Mucosa of rectum (tissue), 2 donors: Measurements from ENCODE around the gene KCMF1.
A peak's percentile ranks its signal among the peaks of the same experiment; 100 is the strongest.

Source experiments
- H3K27ac ChIP-seq, 2 donors: one replicate each; pipeline ENCODE4 v1.7.0; 2013; ENCODE audit warnings: inconsistent platforms in 2 of 2, low read depth in 2 of 2, low read length in 2 of 2
- H3K27me3 ChIP-seq, 2 donors: one replicate each; pipeline ENCODE4 v1.7.0; 2013; ENCODE audit warnings: low read length in 2 of 2; ENCODE audit not compliant: control insufficient read depth in 2 of 2, insufficient read depth in 2 of 2
- H3K36me3 ChIP-seq, 2 donors: one replicate each; pipeline ENCODE4 v1.7.0; 2013; ENCODE audit warnings: low read length in 2 of 2; ENCODE audit not compliant: control insufficient read depth in 2 of 2, insufficient read depth in 2 of 2
- H3K4me1 ChIP-seq, 2 donors: one replicate each; pipeline ENCODE4 v1.7.0; 2013; ENCODE audit warnings: low read length in 2 of 2, mild to moderate bottlenecking in 1 of 2; ENCODE audit not compliant: control insufficient read depth in 2 of 2, insufficient read depth in 2 of 2
- H3K4me3 ChIP-seq, 2 donors: one replicate each; pipeline ENCODE4 v1.7.0; 2013; ENCODE audit warnings: low read length in 2 of 2
- H3K9ac ChIP-seq, 2 donors: one replicate each; pipeline ENCODE4 v1.7.0; 2013; ENCODE audit warnings: low read length in 2 of 2, low read depth in 1 of 2, mild to moderate bottlenecking in 1 of 2
- H3K9me3 ChIP-seq, 2 donors: one replicate each; pipeline ENCODE4 v1.7.0; 2013; ENCODE audit warnings: low read length in 2 of 2; ENCODE audit not compliant: control insufficient read depth in 2 of 2
- donor health status: healthy.
- donor health status: Normal muscosa, but diverticular disease.

KCMF1 gene

GRCh38 chr2:85018049-85018447 is 47.1 kb downstream of the KCMF1 start:
- Histone ChIP-seq H3K9me3 (no peaks in the 10 kb centered on the region), H3K36me3 (no peaks in the 10 kb centered on the region), H3K9ac (no peak overlapping the region), H3K27me3 (no peaks in the 10 kb centered on the region), H3K27ac (peak overlapping the region in 1 of 2 donors; percentile 27), H3K4me1 (peaks cover 20 to 27% of the 10 kb centered on the region in 2 donors), H3K4me3 (no peak overlapping the region)

DNA sequence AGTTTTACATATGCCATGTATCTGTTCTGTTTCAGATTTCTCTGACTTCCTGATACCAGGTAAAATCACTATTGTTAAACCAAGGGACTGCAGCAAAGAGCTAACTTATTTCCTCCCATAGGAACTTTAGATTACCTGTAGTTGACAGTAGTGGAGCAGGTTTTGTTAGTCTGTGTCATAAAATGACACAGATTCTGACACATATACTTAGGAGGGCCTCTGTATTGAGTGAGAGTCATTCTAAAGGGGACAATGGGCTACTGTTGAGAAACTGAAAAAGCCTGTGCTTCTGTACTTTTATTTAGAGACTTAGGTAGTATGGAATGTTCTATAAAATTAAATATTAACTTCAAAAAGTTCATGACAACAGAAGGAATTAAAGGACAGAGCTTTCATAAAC is 48.2 kb downstream of the KCMF1 start:
- Histone ChIP-seq H3K27me3 (no peaks in the 10 kb centered on the region), H3K4me1 (peaks cover 20 to 27% of the 10 kb centered on the region in 2 donors), H3K4me3 (no peak overlapping the region), H3K9ac (peak overlapping the region in 1 of 2 donors; percentile 53), H3K36me3 (no peaks in the 10 kb centered on the region), H3K9me3 (no peaks in the 10 kb centered on the region), H3K27ac (peak overlapping the region; percentile 52 to 64)

- Histone ChIP-seq H3K36me3 (no peaks in the 10 kb centered on the region), H3K27me3 (no peaks in the 10 kb centered on the region), H3K4me1 (peaks cover 13 to 16% of the 10 kb centered on the region in 2 donors), H3K9ac (no peak overlapping the region), H3K27ac (no peak overlapping the region), H3K4me3 (no peak overlapping the region), H3K9me3 (no peaks in the 10 kb centered on the region)
These were observed 51.3 kb downstream of the KCMF1 start for GRCh38 chr2:85022232-85022631.

DNA sequence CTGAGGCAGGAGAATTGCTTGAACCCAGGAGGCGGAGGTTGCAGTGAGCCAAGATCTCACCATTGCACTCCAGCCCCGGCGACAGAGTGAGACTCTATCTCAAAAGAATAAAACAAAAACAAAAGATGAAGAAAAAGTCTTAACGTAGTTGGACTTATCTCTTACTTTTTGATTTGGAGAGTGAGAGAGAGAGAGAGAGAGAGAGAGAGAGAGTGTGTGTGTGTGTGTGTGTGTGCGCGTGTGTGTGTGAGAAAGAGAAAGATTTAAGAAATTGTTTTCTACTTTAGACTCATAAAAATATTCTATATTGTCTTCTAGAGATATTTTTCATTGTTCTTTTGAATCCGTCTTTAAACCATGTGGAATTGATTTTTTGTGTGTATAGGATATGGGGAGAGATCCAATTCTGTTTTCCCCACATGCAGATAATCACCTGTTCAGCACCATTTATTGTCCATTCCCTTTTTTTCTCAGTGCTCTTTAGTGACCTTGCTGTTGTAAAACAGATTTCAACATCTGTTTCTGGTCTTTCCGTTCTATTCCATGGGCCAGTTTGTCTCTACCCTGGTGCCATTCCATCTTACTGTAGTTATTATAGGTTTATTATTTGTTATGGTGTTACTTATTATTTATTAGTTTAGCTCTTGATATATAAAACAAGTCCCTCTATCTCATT is 53.5 kb downstream of the KCMF1 start:
- H3K4me1 ChIP-seq, result peaks cover 0 to 6% of the 10 kb centered on the region in 2 donors
- H3K9ac ChIP-seq, result no peak overlapping the region
- H3K9me3 ChIP-seq, result no peaks in the 10 kb centered on the region
- no peaks in the 10 kb centered on the region for H3K27me3 ChIP-seq
- H3K27ac ChIP-seq, result no peak overlapping the region
- no peak overlapping the region for H3K4me3 ChIP-seq
- peaks cover 6 to 7% of the 10 kb centered on the region in 2 donors for H3K36me3 ChIP-seq

DNA sequence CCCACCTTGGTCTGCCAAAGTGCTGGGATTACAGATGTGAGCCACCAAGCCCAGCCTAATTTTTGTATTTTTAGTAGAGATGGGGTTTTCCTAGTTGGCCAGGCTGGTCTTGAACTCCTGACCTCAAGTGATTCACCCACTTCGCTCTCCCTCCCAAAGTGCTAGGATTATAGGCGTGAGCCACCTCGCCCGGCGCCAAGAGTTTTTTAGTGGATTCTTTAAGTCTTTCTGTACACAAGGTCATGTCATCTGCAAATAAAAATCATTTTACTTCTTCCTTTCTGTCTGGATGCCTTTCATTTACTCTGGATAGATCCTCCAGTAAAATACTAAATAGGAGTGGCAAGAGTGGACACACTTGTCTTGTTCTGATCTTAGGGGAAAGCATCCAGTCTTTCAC is 61.7 kb downstream of the KCMF1 start:
- Histone ChIP-seq H3K27ac (no peak overlapping the region), H3K9ac (no peak overlapping the region), H3K27me3 (no peaks in the 10 kb centered on the region), H3K9me3 (no peaks in the 10 kb centered on the region), H3K36me3 (peaks cover 26 to 41% of the 10 kb centered on the region in 2 donors), H3K4me1 (no peaks in the 10 kb centered on the region), H3K4me3 (no peak overlapping the region)

- H3K27me3 ChIP-seq, result no peaks in the 10 kb centered on the region
- H3K36me3 ChIP-seq, result peaks cover 30 to 42% of the 10 kb centered on the region in 2 donors
- no peaks in the 10 kb centered on the region for H3K4me1 ChIP-seq
- H3K9ac ChIP-seq, result no peak overlapping the region
- no peaks in the 10 kb centered on the region for H3K9me3 ChIP-seq
- no peak overlapping the region for H3K27ac ChIP-seq
- no peak overlapping the region for H3K4me3 ChIP-seq
These were observed 62.4 kb downstream of the KCMF1 start for GRCh38 chr2:85033388-85033787.

DNA sequence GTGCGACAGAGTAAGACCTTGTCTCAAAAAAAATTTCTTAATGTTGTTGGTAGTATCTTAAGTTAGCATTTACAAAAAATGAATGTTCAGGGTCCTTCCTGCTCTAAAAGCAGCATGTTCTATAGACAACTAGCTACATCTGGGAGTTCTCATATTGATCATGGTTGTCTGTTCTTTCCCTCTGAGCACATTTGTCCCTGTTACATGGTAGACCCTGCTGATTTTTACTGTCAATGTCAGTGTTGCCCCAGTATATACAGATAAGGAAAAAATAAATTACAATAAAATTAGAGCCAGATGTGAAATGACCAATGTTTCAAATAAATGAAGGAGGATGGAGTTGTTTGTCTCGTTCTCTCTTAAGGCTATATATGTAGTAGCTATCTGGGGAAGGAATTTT is 63.2 kb downstream of the KCMF1 start:
- Histone ChIP-seq H3K4me1 (no peaks in the 10 kb centered on the region), H3K9ac (no peak overlapping the region), H3K27me3 (no peaks in the 10 kb centered on the region), H3K36me3 (peaks cover 26 to 37% of the 10 kb centered on the region in 2 donors), H3K27ac (no peak overlapping the region), H3K4me3 (no peak overlapping the region), H3K9me3 (no peaks in the 10 kb centered on the region)

- H3K27me3 ChIP-seq, result no peaks in the 10 kb centered on the region
- peaks cover 24 to 41% of the 10 kb centered on the region in 2 donors for H3K36me3 ChIP-seq
- no peaks in the 10 kb centered on the region for H3K4me1 ChIP-seq
- no peak overlapping the region for H3K27ac ChIP-seq
- H3K4me3 ChIP-seq, result no peak overlapping the region
- H3K9ac ChIP-seq, result no peak overlapping the region
- no peaks in the 10 kb centered on the region for H3K9me3 ChIP-seq
These were observed 66.7 kb downstream of the KCMF1 start for GRCh38 chr2:85037622-85038021.

DNA sequence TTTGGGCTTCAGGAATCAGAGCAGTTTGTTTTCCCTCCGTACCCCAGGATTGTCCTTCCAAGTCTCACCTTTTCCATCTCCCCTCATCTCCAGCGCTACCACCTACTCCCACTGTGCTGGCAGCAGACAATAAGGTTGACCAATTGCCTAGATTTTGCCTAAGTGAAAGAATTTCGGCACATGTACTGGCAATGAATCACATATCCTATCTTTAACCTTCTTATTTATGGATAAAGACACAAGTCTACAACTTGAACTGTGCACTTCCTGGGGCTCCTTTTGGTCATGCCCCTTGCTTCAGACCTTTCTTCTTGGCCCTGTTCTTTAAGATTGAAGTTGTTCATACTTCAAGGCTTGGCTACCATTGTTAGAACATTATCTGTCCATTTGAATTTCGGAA is 71.4 kb downstream of the KCMF1 start:
- Histone ChIP-seq H3K27ac (no peak overlapping the region), H3K9me3 (no peaks in the 10 kb centered on the region), H3K27me3 (no peaks in the 10 kb centered on the region), H3K4me1 (no peaks in the 10 kb centered on the region), H3K4me3 (no peak overlapping the region), H3K36me3 (peaks cover 27 to 43% of the 10 kb centered on the region in 2 donors), H3K9ac (no peak overlapping the region)

GRCh38 chr2:85048534-85048933 is 77.6 kb downstream of the KCMF1 start:
- H3K27me3 ChIP-seq, result no peaks in the 10 kb centered on the region
- H3K9me3 ChIP-seq, result no peaks in the 10 kb centered on the region
- H3K4me3 ChIP-seq, result no peak overlapping the region
- H3K27ac ChIP-seq, result no peak overlapping the region
- H3K9ac ChIP-seq, result no peak overlapping the region
- peaks cover 37 to 63% of the 10 kb centered on the region in 2 donors for H3K36me3 ChIP-seq
- H3K4me1 ChIP-seq, result no peaks in the 10 kb centered on the region
